Ishikawa (cell line): ENCODE data around the gene GFPT1.

ENCODE experiments used
- CEBPB ChIP-seq: IDR thresholded peaks from 2 replicates; pipeline ENCODE4 v1.6.1; 2012
- CREB1 ChIP-seq: IDR thresholded peaks from 2 replicates; pipeline ENCODE4 v1.6.1; 2012; ENCODE audit warnings: low read depth
- EGR1 ChIP-seq: IDR thresholded peaks from 2 replicates; pipeline ENCODE4 v1.6.1; 2012
- EP300 ChIP-seq: IDR thresholded peaks from 2 replicates; pipeline ENCODE4 v1.6.1; 2012; ENCODE audit warnings: borderline replicate concordance
- FOXM1 ChIP-seq: IDR thresholded peaks from 2 replicates; pipeline ENCODE4 v1.6.1; 2012; ENCODE audit warnings: low read depth, borderline replicate concordance
- MAX ChIP-seq: IDR thresholded peaks from 2 replicates; pipeline ENCODE4 v1.6.1; 2012
- RAD21 ChIP-seq: IDR thresholded peaks from 2 replicates; pipeline ENCODE4 v1.6.1; 2012; ENCODE audit warnings: low read depth
- REST ChIP-seq: IDR thresholded peaks from 2 replicates; pipeline ENCODE4 v1.6.1; 2012; ENCODE audit warnings: low read depth, mild to moderate bottlenecking
- TAF1 ChIP-seq: IDR thresholded peaks from 2 replicates; pipeline ENCODE4 v1.6.1; 2012; ENCODE audit warnings: low read depth, mild to moderate bottlenecking
- TCF12 ChIP-seq: IDR thresholded peaks from 2 replicates; pipeline ENCODE4 v1.6.1; 2012; ENCODE audit warnings: low read depth
- TEAD4 ChIP-seq: IDR thresholded peaks from 2 replicates; pipeline ENCODE4 v1.6.1; 2012
- USF1 ChIP-seq: IDR thresholded peaks from 2 replicates; pipeline ENCODE4 v1.6.1; 2012
- YY1 ChIP-seq: IDR thresholded peaks from 2 replicates; pipeline ENCODE4 v1.6.1; 2012; ENCODE audit warnings: low read depth

- TF ChIP-seq TEAD4 (peak; percentile 42), REST (no peak), TCF12 (peak; percentile 34; the same call in 1 of the 2 replicates), TAF1 (no peak), USF1 (no peak), CREB1 (no peak), FOXM1 (no peak), EP300 (no peak), MAX (peak; percentile 25; the same call in 1 of the 2 replicates), RAD21 (peak; percentile 89), EGR1 (no peak), YY1 (no peak; the same call in 1 of the 2 replicates), CEBPB (no peak)
These were observed 80.0 kb downstream of the GFPT1 start for GRCh38 chr2:69306822-69307578.
